NCI-H2081 (cell line): Measurements from ENCODE around the gene ASB6.
"Not testable (repeated sequence)": the region's sequence is repeated elsewhere in the genome, so short reads cannot be mapped to it uniquely, and the experiment has no call there.

Source experiments
- DNase-seq, 2 experiments: peaks; one replicate each; lab custom pipeline; 2025; lab: John Stamatoyannopoulos, UW

ASB6 gene

GRCh38 chr9:129640871-129641749, 841 bp downstream of the ASB6 start:
- no peak for DNase-seq

GRCh38 chr9:129640086-129640870, 1.7 kb downstream of the ASB6 start:
- DNase-seq = peak; percentile 46 to 76

- DNase-seq = no peak
Observed at GRCh38 chr9:129639756-129640085, 2.2 kb downstream of the ASB6 start.

GRCh38 chr9:129639034-129639630, 2.8 kb downstream of the ASB6 start:
- DNase-seq = no peak

- no peak for DNase-seq
Observed at GRCh38 chr9:129637673-129638439, 4.1 kb downstream of the ASB6 start.

GRCh38 chr9:129637102-129637501, 4.8 kb downstream of the ASB6 start:
- DNase-seq = no peak

GRCh38 chr9:129636343-129636742, 5.6 kb downstream of the ASB6 start:
- DNase-seq = not testable (repeated sequence)

GRCh38 chr9:129635099-129636065, 6.6 kb downstream of the ASB6 start:
- no peak for DNase-seq

- no peak for DNase-seq
Observed at GRCh38 chr9:129633848-129634247, 8.1 kb downstream of the ASB6 start.

- DNase-seq = no peak
Observed at GRCh38 chr9:129633207-129633606, 8.7 kb downstream of the ASB6 start.

GRCh38 chr9:129632460-129632859, 9.5 kb downstream of the ASB6 start:
- no peak for DNase-seq

- DNase-seq = no peak
Observed at GRCh38 chr9:129631674-129632129, 10.2 kb downstream of the ASB6 start.

- no peak for DNase-seq
Observed at GRCh38 chr9:129630967-129631673, 10.8 kb downstream of the ASB6 start.

GRCh38 chr9:129629251-129629820, 12.6 kb downstream of the ASB6 start:
- DNase-seq = no peak

- DNase-seq = no peak
Observed at GRCh38 chr9:129628709-129629108, 13.2 kb downstream of the ASB6 start.

- no peak for DNase-seq
Observed at GRCh38 chr9:129627556-129628440, 14.2 kb downstream of the ASB6 start.

GRCh38 chr9:129626625-129627284, 15.2 kb downstream of the ASB6 start:
- DNase-seq = peak in 1 of 2 experiments; percentile 15

- DNase-seq = peak; percentile 73 to 76
Observed at GRCh38 chr9:129626079-129626624, 15.8 kb downstream of the ASB6 start, which contains the start of gene NTMT1. Gene NTMT1, plus strand, starts transcription at chr9:129626163. Its CDS starts 6,541 bp downstream, at chr9:129632704.
